Keratinocyte (primary cell): ENCODE data around the gene S100P. TPM values are rescaled to one million over a fixed set of nuclear protein-coding genes. Genes with fewer than 3 reads are reported as not detected.
"Not testable (repeated sequence)": the region's sequence is repeated elsewhere in the genome, so short reads cannot be mapped to it uniquely, and the experiment has no call there.

Source experiments
- DNase-seq: peaks from one replicate; pipeline ENCODE4 v3.0.0-alpha.2; 2011; ENCODE audit warnings: low read depth, missing footprints, low spot score
- FAIRE-seq: peaks from 2 replicates; lab custom pipeline; 2011; peaks lifted over from hg19 to GRCh38; lab: Jason Lieb, UNC
- H2AFZ ChIP-seq: 2 replicates; pipeline ENCODE4 v1.6.0; 2012; ENCODE audit warnings: low read length, control low read depth, inconsistent platforms; ENCODE audit not compliant: control insufficient read depth
- H3K27ac ChIP-seq: 2 replicates; pipeline ENCODE4 v1.5.1; 2011; ENCODE audit warnings: low read length; ENCODE audit not compliant: control insufficient read depth, insufficient read depth
- H3K27me3 ChIP-seq: 3 replicates; pipeline ENCODE4 v1.6.0; 2011; ENCODE audit warnings: low read length; ENCODE audit not compliant: control insufficient read depth, insufficient read depth; ENCODE audit errors: extremely low read depth
- H3K36me3 ChIP-seq, 2 experiments: 2 replicates in 1 of 2; 3 replicates in 1 of 2; pipeline ENCODE4 v1.5.1; 2011; ENCODE audit warnings: low read length in 2 of 2, mild to moderate bottlenecking in 1 of 2; ENCODE audit not compliant: control insufficient read depth in 2 of 2, insufficient read depth in 2 of 2; ENCODE audit errors: extremely low read depth in 1 of 2
- H3K4me1 ChIP-seq: 3 replicates; pipeline ENCODE4 v1.5.1; 2011; ENCODE audit warnings: low read length; ENCODE audit not compliant: control insufficient read depth, insufficient read depth; ENCODE audit errors: extremely low read depth
- H3K4me2 ChIP-seq: 3 replicates; pipeline ENCODE4 v1.6.0; 2011; ENCODE audit warnings: low read depth, low read length; ENCODE audit not compliant: control insufficient read depth, insufficient read depth; ENCODE audit errors: extremely low read depth
- H3K4me3 ChIP-seq, 3 experiments: fragments of 200-600 bp in 1 of 3; sonication (generic) in 1 of 3; 2 replicates in 2 of 3; 3 replicates in 1 of 3; pipeline ENCODE4 v1.5.1; 2011 to 2016; ENCODE audit warnings: low read length in 3 of 3, mild to moderate bottlenecking in 3 of 3, control low read depth in 2 of 3, inconsistent platforms in 1 of 3, low read depth in 1 of 3, mixed read lengths in 1 of 3, mixed run types in 1 of 3, moderate library complexity in 1 of 3; ENCODE audit not compliant: control insufficient read depth in 2 of 3, insufficient read depth in 2 of 3; ENCODE audit errors: extremely low read depth in 1 of 3
- H3K79me2 ChIP-seq: 2 replicates; pipeline ENCODE4 v1.6.0; 2012; ENCODE audit warnings: low read length; ENCODE audit not compliant: control insufficient read depth, insufficient read depth
- H3K9ac ChIP-seq: 3 replicates; pipeline ENCODE4 v1.6.0; 2011; ENCODE audit warnings: low read length; ENCODE audit not compliant: control insufficient read depth, insufficient read depth; ENCODE audit errors: extremely low read depth
- H3K9me1 ChIP-seq: 3 replicates; pipeline ENCODE4 v1.6.0; 2011; ENCODE audit warnings: low read length; ENCODE audit not compliant: control insufficient read depth, insufficient read depth; ENCODE audit errors: extremely low read depth
- H3K9me3 ChIP-seq: 2 replicates; pipeline ENCODE4 v1.5.1; 2012; ENCODE audit warnings: low read depth, low read length; ENCODE audit not compliant: control insufficient read depth
- H4K20me1 ChIP-seq: 3 replicates; pipeline ENCODE4 v1.6.0; 2011; ENCODE audit warnings: low read length; ENCODE audit not compliant: control insufficient read depth, insufficient read depth; ENCODE audit errors: extremely low read depth
- dilution Hi-C: fragments of 300-500 bp; cut with MboI; formaldehyde crosslinking; loops from one replicate; pipeline ENCODE4 v1.7.0; 2020; ENCODE audit warnings: low sequenced_read_pairs; ENCODE audit not compliant: extremely low pct_ligation_motif_present
- polyA plus RNA-seq, 5 experiments: library from polyadenylated mRNA; depleted of rRNA in 3 of 5; stranded (reverse) in 3 of 5; stranded (forward) in 1 of 5; unstranded in 1 of 5; fragments of >200 nt; gene quantifications; 1 replicate in 1 of 5; 2 replicates in 3 of 5; 3 replicates in 1 of 5; pipeline versions ENCODE4 v1.2.1 to v1.2.3, GENCODE V29; 2011 to 2012; ENCODE audit warnings: missing spikeins in 2 of 5, low read depth in 1 of 5, low replicate concordance in 1 of 5
- TF ChIP-seq, protein P1 (sequence below), 3 experiments: IDR thresholded peaks in 1 of 3; conservative IDR thresholded peaks in 1 of 3; optimal IDR thresholded peaks in 1 of 3; 2 replicates in 2 of 3; 3 replicates in 1 of 3; pipeline versions ENCODE3 to v1.5.1; 2011; ENCODE audit warnings: low read length in 3 of 3, mild to moderate bottlenecking in 3 of 3, moderate library complexity in 2 of 3, control low read depth in 1 of 3, inconsistent platforms in 1 of 3; ENCODE audit not compliant: insufficient read depth in 2 of 3; ENCODE audit errors: extremely low read depth in 1 of 3

The S100P gene
- polyA plus RNA-seq, 1 donor (not counting 4 experiments of a cell fraction or from before 2014, with no cell fraction given) = 1.7 TPM

DNA sequence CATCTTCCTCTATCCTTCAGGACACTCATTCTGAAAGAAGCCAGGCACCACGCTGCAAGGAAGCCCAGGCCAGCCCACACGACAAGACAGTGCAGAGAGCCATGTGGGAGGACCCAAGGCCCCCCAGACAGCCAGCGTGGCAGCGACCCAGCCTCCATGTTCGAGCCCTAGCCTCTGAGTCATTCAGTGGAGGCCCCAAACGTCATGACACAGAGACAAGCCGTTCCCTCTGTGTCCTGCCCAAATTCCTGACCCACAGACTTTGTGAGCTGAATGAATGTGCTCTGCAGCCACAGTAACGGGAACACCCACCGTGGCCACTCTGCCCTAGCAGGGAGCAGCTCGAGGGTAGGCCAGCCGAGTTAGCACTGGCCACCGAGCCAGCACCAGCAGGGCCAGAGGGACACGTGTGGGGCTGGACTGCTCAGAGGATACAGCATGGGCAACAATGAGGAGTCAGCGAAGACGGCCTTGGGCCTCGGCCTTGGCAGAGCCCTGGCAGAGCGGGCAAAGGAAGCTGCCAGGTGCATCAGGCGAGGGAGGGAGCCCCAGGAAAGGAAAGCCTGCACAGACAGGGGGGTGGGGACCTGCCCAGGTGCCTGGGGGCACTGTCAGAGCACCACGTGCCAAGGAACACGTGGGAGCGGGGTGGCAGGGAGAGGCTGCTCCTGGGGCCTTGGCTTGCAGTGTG lies 30.9 kb downstream of the S100P start:
- Histone ChIP-seq H3K9me3 (no peaks in the 10 kb centered on the region), H3K4me3 (no peak overlapping the region), H3K4me2 (no peak overlapping the region), H3K9ac (no peak overlapping the region), H3K36me3 (no peaks in the 10 kb centered on the region), H3K4me1 (peaks cover 12% of the 10 kb centered on the region), H3K27ac (no peak overlapping the region), H3K27me3 (no peaks in the 10 kb centered on the region), H2AFZ (peak overlapping the region; percentile 70), H3K9me1 (no peaks in the 10 kb centered on the region), H3K79me2 (no peaks in the 10 kb centered on the region), H4K20me1 (no peaks in the 10 kb centered on the region)
- DNase-seq (no peak), FAIRE-seq (no peak)
- TF ChIP-seq, protein P1, sequence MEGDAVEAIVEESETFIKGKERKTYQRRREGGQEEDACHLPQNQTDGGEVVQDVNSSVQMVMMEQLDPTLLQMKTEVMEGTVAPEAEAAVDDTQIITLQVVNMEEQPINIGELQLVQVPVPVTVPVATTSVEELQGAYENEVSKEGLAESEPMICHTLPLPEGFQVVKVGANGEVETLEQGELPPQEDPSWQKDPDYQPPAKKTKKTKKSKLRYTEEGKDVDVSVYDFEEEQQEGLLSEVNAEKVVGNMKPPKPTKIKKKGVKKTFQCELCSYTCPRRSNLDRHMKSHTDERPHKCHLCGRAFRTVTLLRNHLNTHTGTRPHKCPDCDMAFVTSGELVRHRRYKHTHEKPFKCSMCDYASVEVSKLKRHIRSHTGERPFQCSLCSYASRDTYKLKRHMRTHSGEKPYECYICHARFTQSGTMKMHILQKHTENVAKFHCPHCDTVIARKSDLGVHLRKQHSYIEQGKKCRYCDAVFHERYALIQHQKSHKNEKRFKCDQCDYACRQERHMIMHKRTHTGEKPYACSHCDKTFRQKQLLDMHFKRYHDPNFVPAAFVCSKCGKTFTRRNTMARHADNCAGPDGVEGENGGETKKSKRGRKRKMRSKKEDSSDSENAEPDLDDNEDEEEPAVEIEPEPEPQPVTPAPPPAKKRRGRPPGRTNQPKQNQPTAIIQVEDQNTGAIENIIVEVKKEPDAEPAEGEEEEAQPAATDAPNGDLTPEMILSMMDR (optimal IDR thresholded peaks at IDR 0.05 in 1 of 3, IDR thresholded peaks at IDR 0.05 in 1 of 3, conservative IDR thresholded peaks at IDR 0.05 in 1 of 3; ENCODE audit: extremely low read depth in 1 of 3, insufficient read depth in 2 of 3, low read length in 3 of 3) = no peak
- dilution Hi-C loops = no loop called here

DNA sequence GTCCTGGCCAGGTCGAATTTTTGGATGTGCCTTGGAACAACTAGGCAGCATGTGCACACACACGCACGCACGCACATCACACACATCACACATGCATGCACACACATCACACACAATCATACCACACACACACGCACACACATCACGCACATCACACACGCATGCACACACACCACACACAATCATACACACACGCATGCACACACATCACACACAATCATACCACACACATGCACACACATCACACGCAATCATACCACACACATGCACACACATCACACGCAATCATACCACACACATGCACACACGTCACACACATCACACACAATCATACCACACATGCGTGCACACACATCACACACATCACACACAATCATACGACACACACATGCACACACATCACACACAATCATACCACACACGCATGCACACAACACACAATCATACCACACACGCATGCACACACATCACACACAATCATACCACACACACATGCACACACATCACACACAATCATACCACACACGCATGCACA lies 31.8 kb downstream of the S100P start:
- H3K27ac ChIP-seq, H3K36me3 ChIP-seq, H3K9me1 ChIP-seq, dilution Hi-C loops, H3K27me3 ChIP-seq, H3K4me3 ChIP-seq, DNase-seq, H3K79me2 ChIP-seq, H4K20me1 ChIP-seq, FAIRE-seq, H3K4me1 ChIP-seq, H3K9ac ChIP-seq, H3K4me2 ChIP-seq, H3K9me3 ChIP-seq, H2AFZ ChIP-seq: not testable (repeated sequence)
